ENCODE data around the gene XAGE2. TPM values are rescaled to one million over a fixed set of nuclear protein-coding genes. Genes with fewer than 3 reads are reported as not detected.

XAGE2 gene
- total and polyA plus RNA-seq, 2 donors, result not detected

- WGBS, result 51% methylated on average over 2 of the region's 2 CpGs
- DNase-seq (ENCODE audit: extremely low spot score), result no peak
- H3K4me3 ChIP-seq (ENCODE audit: low read depth, low read length), result no peak overlapping the region
- H3K36me3 ChIP-seq (ENCODE audit: insufficient read depth), result no peaks in the 10 kb centered on the region
- no peaks in the 10 kb centered on the region for H3K4me1 ChIP-seq (ENCODE audit: insufficient read depth)
- no peak overlapping the region for H3K27ac ChIP-seq (ENCODE audit: low read depth)
Measured at GRCh38 chrX:52378870-52379269, 10.0 kb downstream of the XAGE2 start.

GRCh38 chrX:52380993-52381392, 12.2 kb downstream of the XAGE2 start:
- Histone ChIP-seq H3K4me1 (ENCODE audit: insufficient read depth) (no peaks in the 10 kb centered on the region), H3K27ac (ENCODE audit: low read depth) (no peak overlapping the region), H3K36me3 (ENCODE audit: insufficient read depth) (no peaks in the 10 kb centered on the region), H3K4me3 (ENCODE audit: low read depth, low read length) (no peak overlapping the region)
- 91% methylated on average over 7 of the region's 7 CpGs for WGBS
- no peak for DNase-seq (ENCODE audit: extremely low spot score)

- no peak overlapping the region for H3K4me3 ChIP-seq (ENCODE audit: low read depth, low read length)
- no peaks in the 10 kb centered on the region for H3K4me1 ChIP-seq (ENCODE audit: insufficient read depth)
- 88% methylated on average over 8 of the region's 8 CpGs for WGBS
- H3K27ac ChIP-seq (ENCODE audit: low read depth), result no peak overlapping the region
- DNase-seq (ENCODE audit: extremely low spot score), result no peak
- no peaks in the 10 kb centered on the region for H3K36me3 ChIP-seq (ENCODE audit: insufficient read depth)
Measured at GRCh38 chrX:52410439-52411394, 41.9 kb downstream of the XAGE2 start.

- no peaks in the 10 kb centered on the region for H3K36me3 ChIP-seq (ENCODE audit: insufficient read depth)
- no peaks in the 10 kb centered on the region for H3K4me1 ChIP-seq (ENCODE audit: insufficient read depth)
- no peak overlapping the region for H3K4me3 ChIP-seq (ENCODE audit: low read depth, low read length)
- no peak overlapping the region for H3K27ac ChIP-seq (ENCODE audit: low read depth)
- DNase-seq (ENCODE audit: extremely low spot score), result no peak
Measured at GRCh38 chrX:52415304-52415703, 46.5 kb downstream of the XAGE2 start.

- Histone ChIP-seq H3K4me3 (ENCODE audit: low read depth, low read length) (no peak overlapping the region), H3K36me3 (ENCODE audit: insufficient read depth) (no peaks in the 10 kb centered on the region), H3K4me1 (ENCODE audit: insufficient read depth) (no peaks in the 10 kb centered on the region), H3K27ac (ENCODE audit: low read depth) (no peak overlapping the region)
- no peak for DNase-seq (ENCODE audit: extremely low spot score)
- WGBS, result 61% methylated on average over 3 of the region's 3 CpGs
Measured at GRCh38 chrX:52416816-52417215, 48.0 kb downstream of the XAGE2 start.

- H3K36me3 ChIP-seq (ENCODE audit: insufficient read depth), result no peaks in the 10 kb centered on the region
Measured at GRCh38 chrX:52420824-52421443, 52.1 kb downstream of the XAGE2 start.

GRCh38 chrX:52422884-52423283, 54.1 kb downstream of the XAGE2 start:
- Histone ChIP-seq H3K36me3 (ENCODE audit: insufficient read depth) (no peaks in the 10 kb centered on the region), H3K4me1 (ENCODE audit: insufficient read depth) (no peaks in the 10 kb centered on the region), H3K4me3 (ENCODE audit: low read depth, low read length) (no peak overlapping the region), H3K27ac (ENCODE audit: low read depth) (no peak overlapping the region)
- WGBS, result 67% methylated on average over 1 of the region's 1 CpG
- DNase-seq (ENCODE audit: extremely low spot score), result no peak

More at GRCh38 chrX:52420824-52421443, 52.1 kb downstream of the XAGE2 start:
- no peak overlapping the region for H3K27ac ChIP-seq (ENCODE audit: low read depth)
- no peak for DNase-seq (ENCODE audit: extremely low spot score)
- 91% methylated on average over 8 of the region's 8 CpGs for WGBS
- no peaks in the 10 kb centered on the region for H3K4me1 ChIP-seq (ENCODE audit: insufficient read depth)
- H3K4me3 ChIP-seq (ENCODE audit: low read depth, low read length), result no peak overlapping the region

GRCh38 chrX:52424656-52425055, 55.8 kb downstream of the XAGE2 start:
- Histone ChIP-seq H3K4me1 (ENCODE audit: insufficient read depth) (no peaks in the 10 kb centered on the region), H3K36me3 (ENCODE audit: insufficient read depth) (no peaks in the 10 kb centered on the region), H3K27ac (ENCODE audit: low read depth) (no peak overlapping the region), H3K4me3 (ENCODE audit: low read depth, low read length) (no peak overlapping the region)
- WGBS, result 97% methylated on average over 1 of the region's 1 CpG
- no peak for DNase-seq (ENCODE audit: extremely low spot score)

Small RNAs within 50 kb of the gene (small RNA-seq; reads per million reads assigned to genes)
- gene MIR8088, result not detected

Other genes with a start within 250 kb of the XAGE2 start
- gene MAGED4, start 184.1 kb upstream of the XAGE2 start, total RNA-seq, result 2.4 TPM
- gene MAGED4, start 184.1 kb upstream of the XAGE2 start, polyA plus RNA-seq, result 9.3 TPM
- not detected for gene XAGE1A, start 126.8 kb downstream of the XAGE2 start, total RNA-seq
- not detected for gene XAGE1A, start 126.8 kb downstream of the XAGE2 start, polyA plus RNA-seq
- gene XAGE1B, start 148.0 kb downstream of the XAGE2 start, total RNA-seq, result not detected
- not detected for gene XAGE1B, start 148.0 kb downstream of the XAGE2 start, polyA plus RNA-seq

All from urinary bladder (tissue), 4 donors.